Effector CD4-positive, alpha-beta T cell (primary cell): ENCODE data around the gene WDR88.
"Not testable (repeated sequence)": the region's sequence is repeated elsewhere in the genome, so short reads cannot be mapped to it uniquely, and the experiment has no call there.

Experiments used
- DNase-seq: peaks from one replicate; pipeline ENCODE4 v3.0.0-alpha.2; 2020

WDR88 gene

DNA sequence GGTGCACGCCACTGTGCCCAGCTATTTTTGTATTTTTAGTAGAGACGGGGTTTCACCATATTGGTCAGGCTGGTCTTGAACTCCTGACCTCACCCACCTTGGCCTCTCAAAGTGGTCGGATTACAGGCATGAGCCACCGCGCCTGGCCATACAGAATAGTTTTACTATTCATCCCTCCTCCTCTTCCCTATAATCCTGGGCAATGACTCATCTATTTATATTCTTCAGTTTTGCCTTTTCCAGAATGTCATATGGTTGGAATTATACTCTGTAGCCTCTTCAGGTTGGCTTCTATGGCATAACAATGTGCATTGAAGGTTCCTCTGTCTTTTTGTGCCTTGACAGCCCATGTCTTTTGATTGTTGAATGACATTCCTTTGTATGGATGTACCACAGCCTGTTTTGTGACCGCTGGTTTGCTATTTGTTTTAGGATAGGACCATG lies 40.0 kb downstream of the WDR88 start:
- DNase-seq, result no peak

GRCh38 chr19:33174186-33174585 lies 42.3 kb downstream of the WDR88 start:
- DNase-seq, result no peak

DNA sequence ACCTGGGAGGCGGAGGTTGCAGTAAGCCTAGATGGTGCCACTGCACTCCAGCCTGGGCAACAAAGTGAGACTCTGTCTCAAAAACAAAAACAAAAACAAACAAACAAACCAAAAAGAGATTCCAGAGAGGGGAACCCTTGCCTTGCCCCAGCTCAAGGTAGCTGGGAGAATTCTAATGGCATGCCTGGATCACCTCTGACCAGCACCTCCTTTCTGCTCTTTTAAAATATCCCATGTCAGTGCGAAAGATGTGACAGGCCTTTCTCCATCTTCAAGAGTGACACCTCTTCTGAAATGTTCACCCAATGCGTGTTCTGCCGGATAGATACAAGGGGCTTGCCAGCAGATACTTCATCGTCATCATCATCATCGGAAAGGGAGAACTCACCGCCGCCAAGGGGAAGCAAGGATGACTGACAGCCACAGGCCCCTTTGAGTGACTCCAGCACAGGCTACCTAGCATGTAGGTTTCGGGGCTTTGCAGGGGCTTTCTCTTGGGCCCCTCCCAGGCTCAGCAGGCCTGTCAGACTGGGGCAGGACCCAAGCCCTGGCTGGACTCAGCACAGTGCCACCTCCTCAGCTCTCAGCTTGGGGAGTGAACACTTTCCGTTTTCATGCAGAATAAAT lies 43.4 kb downstream of the WDR88 start:
- DNase-seq, result no peak

DNA sequence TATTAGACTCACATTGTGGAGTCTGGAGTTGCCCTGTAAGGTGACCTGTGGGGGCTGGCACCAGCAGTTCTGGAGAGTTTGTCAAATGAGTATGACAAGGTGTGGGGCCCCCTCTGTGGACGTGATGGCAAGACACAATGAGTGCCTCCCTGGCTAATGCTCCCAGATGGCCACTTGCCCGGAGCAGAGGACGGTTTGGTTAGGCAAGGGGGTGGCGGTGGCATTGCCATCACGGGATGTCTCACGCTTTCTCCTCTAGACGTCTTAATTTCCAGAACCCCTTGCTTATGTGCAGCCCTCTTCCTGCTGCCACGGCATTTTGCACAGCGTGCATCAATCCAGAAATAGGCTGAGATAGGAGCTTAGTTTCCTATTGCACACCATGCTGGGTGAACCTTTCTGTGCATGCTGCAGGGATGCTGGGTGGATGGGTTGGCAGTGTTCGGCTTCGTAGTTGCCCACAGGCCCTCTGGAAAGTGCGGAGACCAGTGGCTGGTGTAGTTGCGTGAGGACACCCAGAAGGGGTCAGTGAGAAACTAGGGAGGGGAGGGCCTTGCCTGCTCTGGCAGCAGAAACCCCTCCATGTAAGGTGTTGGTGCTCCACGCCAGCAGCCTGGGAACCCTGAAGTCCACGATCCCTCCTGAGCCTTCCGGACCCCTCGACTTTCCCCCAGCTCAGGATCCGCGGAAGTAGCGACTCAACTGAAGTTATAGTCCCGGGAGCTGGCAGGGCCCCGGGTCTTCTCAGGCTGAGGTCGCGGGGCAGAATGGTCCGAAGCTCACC lies 44.2 kb downstream of the WDR88 start:
- peak; percentile 6 for DNase-seq

DNA sequence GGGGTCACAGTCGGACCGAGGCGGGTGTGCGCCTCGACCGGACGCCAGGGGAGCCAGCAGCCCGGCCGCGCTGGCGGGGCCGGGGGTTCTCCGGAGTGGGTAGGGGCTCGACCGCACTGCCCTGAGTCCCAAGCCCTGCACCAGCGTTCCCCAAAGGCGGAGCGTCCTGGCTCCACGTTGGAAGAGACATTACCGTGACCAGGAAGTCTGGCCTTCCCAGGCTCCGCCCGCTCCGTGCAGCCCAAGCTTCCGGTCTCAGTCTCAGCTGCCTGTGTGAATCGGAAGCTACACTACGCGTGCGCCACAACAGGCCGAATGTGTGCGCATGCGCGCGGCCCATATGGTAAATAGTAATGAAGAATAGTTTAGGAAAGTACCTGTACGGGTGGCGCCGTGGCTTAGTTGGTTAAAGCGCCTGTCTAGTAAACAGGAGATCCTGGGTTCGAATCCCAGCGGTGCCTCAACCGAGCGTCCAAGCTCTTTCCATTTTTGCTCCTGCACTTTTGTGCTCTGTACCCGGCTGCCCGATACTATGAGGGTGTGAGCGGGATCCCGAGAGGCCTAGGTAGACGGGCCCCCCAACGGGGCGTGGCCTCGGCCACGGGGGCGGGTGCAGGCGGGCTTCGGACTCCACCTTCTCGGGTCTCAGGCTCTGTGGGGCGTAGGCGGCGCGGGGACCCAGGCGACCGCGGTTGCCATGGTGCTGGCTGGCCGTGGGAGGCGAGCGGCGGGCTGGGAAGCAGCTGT lies 44.9 kb downstream of the WDR88 start:
- DNase-seq, result peak; percentile 90

DNA sequence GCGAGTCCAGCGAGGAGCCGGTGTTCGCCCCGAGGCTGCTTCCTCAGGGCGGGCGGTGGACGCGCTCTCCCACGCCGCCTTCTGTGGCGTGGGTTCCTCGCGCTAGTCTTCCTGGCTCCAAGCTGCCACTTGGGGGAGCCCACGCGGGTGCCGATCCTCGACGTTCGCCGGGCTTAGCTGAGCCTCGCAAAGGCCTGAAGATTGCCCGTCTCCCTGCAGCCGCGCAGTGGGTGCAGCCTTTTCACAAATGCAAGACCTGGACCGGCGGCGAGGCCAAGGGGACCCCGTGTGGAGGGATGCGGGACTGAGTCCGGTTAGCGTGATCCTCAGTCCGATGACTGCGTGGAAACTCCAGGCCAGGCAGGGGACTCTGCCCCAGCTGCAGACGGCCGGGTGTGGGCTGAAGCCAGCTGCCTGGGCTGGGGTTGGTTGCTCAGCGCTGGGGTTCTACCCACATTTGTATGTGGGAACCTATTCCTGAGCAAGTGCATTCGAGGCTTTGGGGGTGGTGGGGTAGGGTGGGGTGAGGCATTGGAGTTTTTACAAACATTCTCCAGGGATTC lies 45.6 kb downstream of the WDR88 start:
- peak; percentile 74 for DNase-seq

GRCh38 chr19:33186431-33187182 lies 54.7 kb downstream of the WDR88 start:
- no peak for DNase-seq

GRCh38 chr19:33187183-33187540 lies 55.2 kb downstream of the WDR88 start:
- DNase-seq, result no peak

DNA sequence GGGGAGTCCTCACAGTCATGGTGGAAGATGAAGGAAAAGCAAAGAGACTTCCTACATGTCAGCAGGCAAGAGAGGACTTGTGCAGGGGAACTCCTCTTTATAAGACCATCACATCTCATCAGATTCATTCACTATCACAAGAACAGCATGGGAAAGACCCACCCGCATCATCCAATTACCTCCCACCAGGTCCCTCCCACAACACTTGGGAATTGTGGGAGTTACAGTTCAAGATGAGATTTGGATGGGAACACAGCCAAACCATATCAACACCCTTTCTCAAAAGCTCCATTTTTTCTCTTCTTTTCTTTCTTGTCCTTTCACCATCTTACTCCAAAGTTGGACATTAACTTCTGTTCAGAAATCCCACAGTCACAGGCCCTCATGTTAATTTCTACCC lies 57.5 kb downstream of the WDR88 start:
- DNase-seq, result no peak

GRCh38 chr19:33191092-33191491 lies 59.2 kb downstream of the WDR88 start:
- not testable (repeated sequence) for DNase-seq

- no peak for DNase-seq
Observed at GRCh38 chr19:33191501-33191900, 59.6 kb downstream of the WDR88 start.

- no peak for DNase-seq
Observed at GRCh38 chr19:33192010-33192409, 60.1 kb downstream of the WDR88 start.

DNA sequence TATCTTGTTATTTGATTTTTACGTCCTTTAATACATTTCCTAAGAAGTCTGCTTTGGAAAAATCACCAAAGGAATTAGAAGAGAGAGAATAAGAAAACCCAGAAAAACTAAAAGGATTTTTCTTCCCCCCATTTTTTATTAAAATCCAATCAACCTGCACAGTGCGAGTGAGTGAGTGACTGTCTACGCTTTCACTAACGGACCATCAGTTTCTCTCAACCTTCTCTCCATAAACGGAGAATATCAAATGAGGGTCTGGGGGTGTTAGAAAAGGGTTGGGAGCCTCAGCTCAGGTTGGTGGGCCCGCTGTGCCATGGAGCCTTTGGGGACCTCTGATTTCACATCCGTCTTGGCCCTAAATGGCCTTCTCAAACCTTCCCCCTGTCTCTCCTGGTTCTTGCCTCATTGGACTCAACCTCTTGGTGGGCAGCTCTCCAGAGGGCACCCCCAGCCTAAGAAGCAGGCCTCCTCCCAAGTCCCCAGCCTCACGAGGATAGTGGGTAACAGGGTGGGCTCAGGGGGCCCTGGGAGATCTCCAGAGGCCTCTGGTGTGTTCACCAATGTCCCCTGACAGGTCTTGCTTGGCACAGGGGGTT lies 61.5 kb downstream of the WDR88 start:
- no peak for DNase-seq

DNA sequence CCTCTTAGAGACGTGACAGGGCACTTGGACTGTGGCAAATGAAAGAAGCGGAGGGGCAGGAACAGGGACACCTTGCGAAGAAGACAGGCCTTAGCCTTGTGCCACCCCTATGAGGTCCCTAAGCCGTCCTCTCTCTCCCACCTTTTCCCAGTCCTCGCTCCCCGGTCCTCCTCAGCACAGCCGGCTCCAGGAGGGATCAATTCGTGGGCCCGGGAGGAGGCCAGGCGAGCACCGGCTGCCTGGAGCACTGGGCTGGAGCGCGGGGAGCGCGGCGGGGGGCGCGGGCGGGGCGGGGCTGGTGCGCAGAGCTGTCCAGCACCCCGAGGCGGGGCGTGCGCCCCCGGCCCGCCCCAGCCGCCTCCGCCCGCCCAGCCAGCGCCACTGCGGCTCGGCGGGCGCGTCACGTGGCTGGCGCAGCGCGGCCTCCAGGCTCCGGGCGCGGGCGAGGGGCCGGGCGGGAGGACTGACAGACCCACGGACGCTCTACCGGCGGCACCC lies 62.0 kb downstream of the WDR88 start, which contains the start of gene LRP3:
Gene LRP3, plus strand, starts transcription at position 466 of the 498 bp plus-strand sequence. CDS start 456 bp downstream, outside the sequence.
- no peak for DNase-seq

DNA sequence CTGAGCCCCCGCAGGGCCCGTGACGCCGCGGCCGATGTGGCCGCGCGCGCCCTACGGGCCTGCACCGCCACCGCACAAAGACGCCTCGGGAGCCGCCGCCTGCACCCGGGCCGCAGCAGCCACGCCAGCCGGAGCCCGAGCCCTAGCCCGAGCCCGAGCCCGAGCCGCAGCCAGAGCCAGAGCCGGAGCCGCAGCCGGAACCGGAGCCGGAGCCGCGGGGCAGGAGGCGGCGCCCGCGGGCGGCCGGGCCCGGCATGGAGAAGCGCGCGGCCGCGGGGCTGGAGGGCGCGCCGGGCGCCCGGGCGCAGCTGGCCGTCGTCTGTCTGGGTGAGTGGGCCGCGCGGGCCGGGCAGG lies 62.6 kb downstream of the WDR88 start:
- DNase-seq, result no peak

- DNase-seq, result no peak
Observed at GRCh38 chr19:33194886-33195644, 63.2 kb downstream of the WDR88 start.

DNA sequence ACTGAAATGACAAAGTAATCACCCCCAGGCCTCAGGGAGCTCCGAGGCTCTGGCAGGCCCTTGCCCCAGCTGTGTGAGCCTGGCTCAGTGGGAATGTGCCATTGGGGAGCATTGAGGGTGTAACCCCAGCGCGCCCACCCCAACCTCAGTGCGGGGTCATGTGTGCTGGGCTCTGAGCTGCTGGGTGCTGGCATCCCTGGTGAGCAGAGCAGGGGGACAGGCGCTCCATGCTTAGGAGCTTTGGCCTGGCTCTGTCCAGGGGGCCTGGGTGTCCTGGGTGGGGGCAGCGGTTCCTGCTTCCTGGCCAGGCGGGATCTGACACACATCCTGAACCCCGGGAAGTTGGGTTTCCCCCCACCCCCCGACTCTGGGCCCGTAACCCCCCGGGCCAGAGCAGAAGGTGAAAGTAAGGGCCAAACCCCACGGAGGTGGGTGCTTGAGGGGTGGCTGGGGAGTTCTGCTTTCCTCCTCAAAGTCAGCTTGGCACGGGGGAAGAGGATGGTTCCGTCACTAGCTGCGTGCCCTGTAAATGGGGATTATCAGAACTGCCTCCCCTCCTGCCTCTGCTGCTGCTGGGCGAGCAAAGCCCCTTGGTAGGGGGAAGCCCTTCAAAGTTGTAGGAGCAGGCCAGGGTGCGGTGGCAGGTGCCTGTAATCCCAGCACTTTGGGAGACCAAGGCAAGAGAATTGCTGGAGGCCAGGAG lies 63.9 kb downstream of the WDR88 start:
- no peak for DNase-seq

DNA sequence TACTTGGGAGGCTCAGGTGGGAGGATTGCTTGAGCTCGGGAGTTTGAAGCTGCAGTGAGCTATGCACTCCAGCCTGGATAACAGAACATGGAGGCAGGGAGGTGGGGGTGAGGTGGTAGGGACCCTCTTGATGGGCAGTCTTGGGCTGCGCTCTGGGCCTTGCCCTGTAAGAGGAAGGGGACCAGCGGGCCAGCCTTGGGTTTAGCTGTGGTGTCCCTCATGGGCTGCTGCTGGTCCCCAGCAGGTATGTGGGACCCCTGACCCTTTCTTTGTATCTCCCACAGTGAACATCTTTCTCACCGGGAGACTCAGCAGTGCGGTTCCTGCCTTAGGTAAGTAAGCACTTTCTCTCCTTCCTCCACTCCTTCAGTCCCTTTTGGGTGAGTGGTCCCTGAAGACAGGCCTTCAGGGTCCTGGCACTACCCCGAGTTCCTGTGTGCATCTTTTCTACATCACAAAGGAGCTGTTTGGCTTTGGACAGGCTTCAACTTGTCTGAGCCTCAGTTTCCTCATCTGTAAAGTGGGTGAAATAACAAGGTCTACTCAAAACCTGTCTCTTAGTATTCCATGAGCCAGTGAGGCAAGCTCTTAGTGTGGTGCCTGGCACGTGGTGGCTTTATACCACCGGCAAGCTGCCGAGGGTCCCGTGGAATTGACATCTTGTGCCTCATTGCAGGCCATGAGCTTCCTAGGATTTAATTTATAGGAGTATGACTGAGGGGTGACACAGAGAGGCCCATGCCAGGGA lies 64.7 kb downstream of the WDR88 start:
- no peak for DNase-seq

DNA sequence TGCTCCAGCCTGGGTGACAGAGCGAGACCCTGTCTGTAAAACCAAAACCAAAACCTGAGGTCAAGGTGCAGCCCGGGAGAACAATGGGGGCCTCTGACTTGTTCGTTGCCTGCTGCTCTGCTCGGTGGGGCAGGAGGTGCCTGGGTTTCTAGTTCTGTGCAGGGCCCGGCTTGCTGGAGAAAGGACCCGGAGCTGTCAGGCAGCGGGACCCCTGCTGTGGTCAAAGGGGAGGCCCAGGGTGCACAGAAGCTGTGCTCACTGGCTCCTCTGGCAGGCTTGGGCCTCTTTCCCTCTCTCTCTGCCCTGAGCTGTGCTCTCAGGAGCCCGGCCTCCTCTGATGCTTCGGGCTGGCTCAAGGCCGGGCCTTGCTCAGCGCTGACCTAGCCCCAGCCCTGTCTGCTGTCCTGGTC lies 65.7 kb downstream of the WDR88 start:
- DNase-seq, result no peak

DNA sequence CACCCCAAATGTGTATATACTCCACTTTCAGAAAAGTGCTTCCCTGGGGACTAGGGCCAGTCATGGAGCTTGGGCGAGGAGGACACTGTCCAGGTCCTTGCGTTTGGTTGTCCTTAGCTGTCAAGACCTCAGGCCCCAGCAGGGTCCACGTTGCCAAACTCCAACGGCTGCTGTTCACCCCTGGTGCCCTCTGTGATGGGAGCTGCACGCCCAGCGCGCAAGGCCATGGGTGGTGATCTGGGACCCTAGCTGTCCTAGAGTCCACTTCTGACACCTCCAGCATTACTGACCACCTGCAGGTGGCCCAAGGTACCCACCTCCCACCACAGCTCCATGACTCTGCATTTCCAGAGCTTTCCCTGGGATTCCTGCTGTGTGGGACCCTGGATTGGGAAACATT lies 66.3 kb downstream of the WDR88 start:
- DNase-seq, result no peak
